SK-N-SH treated with all-trans-retinoic acid at 6 μM for 48 hours (cell line): Measurements from ENCODE around the gene UTF1.

Source experiments
- ATAC-seq: fragments of 200-7000 bp; cut with Tn5 transposase; 3 replicates; pipeline ENCODE4 v1.9.1; 2020; ENCODE audit warnings: mild to moderate bottlenecking, moderate library complexity
- BACH2 ChIP-seq: fragments of 250-450 bp; sonication (Bioruptor Pico); IDR thresholded peaks from 2 replicates; pipeline ENCODE4 v1.9.0; 2021; ENCODE audit warnings: mild to moderate bottlenecking, borderline replicate concordance
- CSRNP3 ChIP-seq: fragments of 250-450 bp; sonication (Bioruptor Pico); IDR thresholded peaks from 2 replicates; pipeline ENCODE4 v1.5.1; 2021; ENCODE audit warnings: mild to moderate bottlenecking, moderate library complexity
- GLIS3 ChIP-seq: fragments of 250-450 bp; sonication (Bioruptor Pico); IDR thresholded peaks from 2 replicates; pipeline ENCODE4 v1.5.0; 2020; ENCODE audit warnings: mild to moderate bottlenecking, moderate library complexity
- PATZ1 ChIP-seq: fragments of 250-450 bp; sonication (Bioruptor Pico); IDR thresholded peaks from 2 replicates; pipeline ENCODE4 v1.8.0; 2020; ENCODE audit warnings: mild to moderate bottlenecking, moderate library complexity, borderline replicate concordance
- RARB ChIP-seq: fragments of 250-450 bp; sonication (Bioruptor Pico); IDR thresholded peaks from 2 replicates; pipeline ENCODE4 v1.8.0; 2021; ENCODE audit warnings: mild to moderate bottlenecking, moderate library complexity
- SNAI2 ChIP-seq: fragments of 250-450 bp; sonication (Bioruptor Pico); IDR thresholded peaks from 2 replicates; pipeline ENCODE4 v1.5.0; 2020; ENCODE audit warnings: mild to moderate bottlenecking, moderate library complexity
- TCF4 ChIP-seq: fragments of 250-450 bp; sonication (Bioruptor Pico); IDR thresholded peaks from 2 replicates; pipeline ENCODE4 v1.8.0; 2021; ENCODE audit warnings: mild to moderate bottlenecking, moderate library complexity, borderline replicate concordance
- TOX ChIP-seq: fragments of 250-450 bp; sonication (Bioruptor Pico); IDR thresholded peaks from 2 replicates; pipeline ENCODE4 v1.8.0; 2021; ENCODE audit warnings: mild to moderate bottlenecking, moderate library complexity, borderline replicate concordance
- TSHZ2 ChIP-seq: fragments of 250-450 bp; sonication (Bioruptor Pico); IDR thresholded peaks from 2 replicates; pipeline ENCODE4 v1.5.0; 2020; ENCODE audit warnings: mild to moderate bottlenecking, moderate library complexity
- ZC3H10 ChIP-seq: fragments of 250-450 bp; sonication (Bioruptor Pico); IDR thresholded peaks from 2 replicates; pipeline ENCODE4 v1.5.1; 2021; ENCODE audit warnings: mild to moderate bottlenecking, moderate library complexity
- ZFP30 ChIP-seq: fragments of 450-650 bp; formaldehyde crosslinking; IDR thresholded peaks from 2 replicates; pipeline ENCODE4 v1.5.0; 2022; ENCODE audit warnings: mild to moderate bottlenecking, moderate library complexity
- ZNF565 ChIP-seq: fragments of 450-650 bp; formaldehyde crosslinking; conservative IDR thresholded peaks from 2 replicates; pipeline ENCODE4 v1.5.0; 2020; ENCODE audit warnings: low read depth, mild to moderate bottlenecking, moderate library complexity

UTF1 gene

GRCh38 chr10:133184591-133185244 is 45.3 kb upstream of the UTF1 start (continued):
- TF ChIP-seq TOX (CRISPR knock-in tag): no peak
- TF ChIP-seq SNAI2 (CRISPR knock-in tag): no peak
- TF ChIP-seq TCF4 (CRISPR knock-in tag): no peak
- TF ChIP-seq RARB (CRISPR knock-in tag): no peak

GRCh38 chr10:133185421-133185820 is 44.6 kb upstream of the UTF1 start:
- TF ChIP-seq PATZ1 (CRISPR knock-in tag) (no peak), GLIS3 (no peak), RARB (CRISPR knock-in tag) (no peak)
- TF ChIP-seq, all 23 proteins: peak for 0
- ATAC-seq: no peak

- TF ChIP-seq TSHZ2 (CRISPR knock-in tag): no peak
- ATAC-seq: no peak
Observed at GRCh38 chr10:133185916-133186315, 44.1 kb upstream of the UTF1 start.

- no peak for ATAC-seq
- TF ChIP-seq CSRNP3 (CRISPR knock-in tag) (no peak), ZFP30 (no peak), TSHZ2 (CRISPR knock-in tag) (no peak)
Observed at GRCh38 chr10:133186416-133187090, 43.5 kb upstream of the UTF1 start.

GRCh38 chr10:133187091-133187905 is 42.7 kb upstream of the UTF1 start:
- TF ChIP-seq RARB (CRISPR knock-in tag) (no peak), CSRNP3 (CRISPR knock-in tag) (no peak), GLIS3 (no peak), BACH2 (CRISPR knock-in tag) (no peak), ZC3H10 (CRISPR knock-in tag) (no peak), ZFP30 (no peak), ZNF565 (CRISPR knock-in tag) (no peak)
- ATAC-seq: no peak
